GM23248 (cell line): ENCODE measurements around the gene CCDC24. TPM values are rescaled to one million over a fixed set of nuclear protein-coding genes. Genes with fewer than 3 reads are reported as not detected.

Source experiments
- DNase-seq: peaks from one replicate; pipeline ENCODE4 v3.0.0-alpha.2; 2015
- H2AFZ ChIP-seq: fragments of 200-600 bp; sonication (generic); 2 replicates; pipeline ENCODE4 v1.6.1; 2016; ENCODE audit warnings: antibody characterized with exemption
- H3F3A ChIP-seq: fragments of 200-600 bp; sonication (generic); 2 replicates; pipeline ENCODE4 v1.6.1; 2016; ENCODE audit warnings: mild to moderate bottlenecking, antibody characterized with exemption, mixed run types; ENCODE audit not compliant: insufficient read depth
- H3K27ac ChIP-seq: fragments of 200-600 bp; sonication (generic); 2 replicates; pipeline ENCODE4 v1.5.1; 2016; ENCODE audit warnings: mild to moderate bottlenecking
- H3K27me3 ChIP-seq: fragments of 200-600 bp; sonication (generic); replicated peaks from 2 replicates; pipeline ENCODE4 v1.6.1; 2016; ENCODE audit warnings: mild to moderate bottlenecking; ENCODE audit not compliant: insufficient read depth
- H3K36me3 ChIP-seq: fragments of 200-600 bp; sonication (generic); 2 replicates; pipeline ENCODE4 v1.6.1; 2016; ENCODE audit warnings: low read depth, mild to moderate bottlenecking
- H3K4me1 ChIP-seq: fragments of 200-600 bp; sonication (generic); 2 replicates; pipeline ENCODE4 v1.6.1; 2016; ENCODE audit warnings: mild to moderate bottlenecking; ENCODE audit not compliant: insufficient read depth
- H3K4me2 ChIP-seq: fragments of 200-600 bp; sonication (generic); one replicate; pipeline ENCODE4 v1.6.1; 2016; ENCODE audit warnings: mild to moderate bottlenecking; ENCODE audit not compliant: unreplicated experiment
- H3K4me3 ChIP-seq: fragments of 200-600 bp; sonication (generic); 2 replicates; pipeline ENCODE4 v1.5.1; 2016; ENCODE audit warnings: mild to moderate bottlenecking
- H3K79me2 ChIP-seq: fragments of 200-600 bp; sonication (generic); 2 replicates; pipeline ENCODE4 v1.6.1; 2016; ENCODE audit warnings: mild to moderate bottlenecking; ENCODE audit not compliant: insufficient read depth
- H3K9ac ChIP-seq: fragments of 200-600 bp; sonication (generic); 2 replicates; pipeline ENCODE4 v1.6.1; 2016; ENCODE audit warnings: mild to moderate bottlenecking
- H3K9me2 ChIP-seq: fragments of 200-600 bp; sonication (generic); 2 replicates; pipeline ENCODE4 v1.6.1; 2016; ENCODE audit warnings: mixed run types, mild to moderate bottlenecking, moderate library complexity; ENCODE audit not compliant: insufficient read depth
- H3K9me3 ChIP-seq: fragments of 200-600 bp; sonication (generic); one replicate; pipeline ENCODE4 v1.6.1; 2017; ENCODE audit warnings: low read depth
- H4K20me1 ChIP-seq: fragments of 200-600 bp; sonication (generic); 2 replicates; pipeline ENCODE4 v1.6.0; 2016; ENCODE audit not compliant: insufficient read depth
- EZH2 ChIP-seq: fragments of 200-600 bp; sonication (generic); IDR thresholded peaks from 2 replicates; pipeline ENCODE4 v1.6.1; 2018; ENCODE audit warnings: antibody characterized with exemption, mild to moderate bottlenecking; ENCODE audit not compliant: insufficient read depth, poor library complexity, severe bottlenecking
- EZH2phosphoT487 ChIP-seq: fragments of 200-600 bp; sonication (generic); IDR thresholded peaks from 2 replicates; pipeline ENCODE4 v1.6.1; 2018; ENCODE audit warnings: antibody characterized with exemption, moderate library complexity, mild to moderate bottlenecking, low read depth; ENCODE audit not compliant: insufficient read depth
- WGBS, 2 experiments: methylation state at CpG; one replicate each; pipeline ENCODE4 v1.1.6; 2015 to 2017; ENCODE audit warnings: low lambda C conversion rate in 2 of 2, low coverage in 1 of 2; ENCODE audit errors: missing lambda C conversion rate in 2 of 2; 5-methylcytosine and 5-hydroxymethylcytosine counted together
- in situ Hi-C: fragments of 300-500 bp; cut with MboI; formaldehyde crosslinking; loops from 2 replicates; pipeline ENCODE4 v1.15.0; 2020
- polyA plus RNA-seq: library from polyadenylated mRNA; unstranded; fragments of >200 nt; fragmentation: Nextera tagmentation; extraction: Ambion mirVana; gene quantifications from 2 replicates; pipeline ENCODE4 v1.2.1, GENCODE V29; 2016
- total RNA-seq: library from RNA; depleted of rRNA; stranded (reverse); fragments of >200 nt; shearing (Covaris generic); gene quantifications from 2 replicates; pipeline ENCODE4 v1.2.3, GENCODE V29; 2014

The CCDC24 gene
- total and polyA plus RNA-seq, 2 experiments from 2014 or later, result 3.1 to 4.3 TPM

DNA sequence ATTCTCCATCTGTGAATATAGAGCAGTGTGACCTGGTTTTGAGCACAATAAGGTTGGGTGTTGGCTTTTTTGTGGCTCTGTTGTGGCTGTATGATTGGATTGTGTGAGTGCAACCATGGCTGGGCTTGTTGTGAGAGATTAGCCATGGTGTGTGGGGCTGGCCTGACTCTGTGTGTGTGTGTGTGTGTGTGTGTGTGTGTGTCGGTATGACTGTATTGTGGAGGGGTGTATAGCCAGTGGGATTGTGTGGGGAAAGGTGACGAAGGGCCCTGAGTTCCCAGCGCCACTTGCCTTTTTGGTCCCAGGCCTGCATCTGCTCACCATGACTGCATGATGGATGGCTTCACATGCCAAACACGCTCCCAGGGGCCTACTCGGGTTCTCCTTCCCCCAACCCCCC, 45.8 kb downstream of the CCDC24 start:
- in situ Hi-C loops, result no loop called here
- Histone ChIP-seq H3F3A (peaks cover 30% of the 10 kb centered on the region), H3K9ac (no peak overlapping the region), H3K4me2 (no peak overlapping the region), H3K9me2 (no peaks in the 10 kb centered on the region), H3K79me2 (no peaks in the 10 kb centered on the region), H3K27ac (no peak overlapping the region), H3K27me3 (no peaks in the 10 kb centered on the region), H4K20me1 (no peaks in the 10 kb centered on the region), H3K4me1 (peaks cover 34% of the 10 kb centered on the region), H3K4me3 (no peak overlapping the region), H2AFZ (no peak overlapping the region), H3K9me3 (no peaks in the 10 kb centered on the region), H3K36me3 (no peaks in the 10 kb centered on the region)
- 52 to 55% methylated on average over 5 of the region's 5 CpGs for WGBS, 2 experiments
- no peak for TF ChIP-seq EZH2
- no peak for TF ChIP-seq EZH2phosphoT487
- DNase-seq, result no peak

DNA sequence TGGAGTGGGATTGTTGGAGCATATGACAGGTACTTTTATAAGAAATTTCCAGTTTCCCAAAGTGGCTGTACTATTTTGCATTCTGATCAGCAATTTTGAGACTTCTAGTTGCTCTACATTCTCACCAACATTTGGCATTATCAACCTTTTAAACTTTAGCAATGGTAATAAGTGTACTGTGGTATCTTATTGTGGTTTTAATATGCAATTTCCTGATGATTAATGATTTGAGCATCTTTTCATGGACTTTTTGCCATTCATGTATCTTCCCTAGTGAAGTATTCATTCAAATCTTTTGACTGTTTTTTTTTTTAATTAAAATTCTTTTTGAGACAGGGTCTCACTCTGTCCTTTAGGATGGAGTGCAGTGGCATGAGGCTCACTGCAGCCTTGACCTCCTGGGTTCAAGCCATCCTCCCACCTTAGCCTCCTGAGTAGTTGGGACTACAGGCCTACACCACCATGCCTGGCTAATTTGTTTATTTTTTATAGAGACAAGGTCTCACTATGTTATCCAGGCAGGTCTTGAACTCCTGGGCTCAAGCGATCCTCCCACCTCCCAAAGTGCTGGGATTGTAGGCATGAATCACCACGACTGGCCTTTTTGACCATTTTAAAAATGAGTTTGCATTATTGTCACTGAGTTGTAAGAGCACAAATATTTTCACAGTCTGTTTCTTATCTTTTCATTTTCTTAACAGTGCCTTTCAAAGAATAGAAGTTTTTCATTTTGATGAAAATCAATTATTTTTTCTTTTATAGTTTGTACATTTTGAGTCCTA, 47.7 kb downstream of the CCDC24 start:
- peak; percentile 61 for DNase-seq
- in situ Hi-C loops, result no loop called here
- 37 to 44% methylated on average over 2 of the region's 2 CpGs for WGBS, 2 experiments
- H4K20me1 ChIP-seq, result no peaks in the 10 kb centered on the region
- no peaks in the 10 kb centered on the region for H3K36me3 ChIP-seq
- H3K4me3 ChIP-seq, result no peak overlapping the region
- no peaks in the 10 kb centered on the region for H3K79me2 ChIP-seq
- no peaks in the 10 kb centered on the region for H3K9me3 ChIP-seq
- peaks cover 37% of the 10 kb centered on the region for H3K4me1 ChIP-seq
- peak overlapping the region; percentile 44; the same call in 1 of the 2 replicates for H3K9ac ChIP-seq
- H2AFZ ChIP-seq, result peak overlapping the region; percentile 5; the same call in 1 of the 2 replicates
- H3K27ac ChIP-seq, result peak overlapping the region; percentile 82
- H3K9me2 ChIP-seq, result no peaks in the 10 kb centered on the region
- H3F3A ChIP-seq, result peaks cover 30% of the 10 kb centered on the region
- H3K4me2 ChIP-seq, result peak overlapping the region; percentile 45
- H3K27me3 ChIP-seq, result no peaks in the 10 kb centered on the region
- no peak for TF ChIP-seq EZH2
- no peak for TF ChIP-seq EZH2phosphoT487

DNA sequence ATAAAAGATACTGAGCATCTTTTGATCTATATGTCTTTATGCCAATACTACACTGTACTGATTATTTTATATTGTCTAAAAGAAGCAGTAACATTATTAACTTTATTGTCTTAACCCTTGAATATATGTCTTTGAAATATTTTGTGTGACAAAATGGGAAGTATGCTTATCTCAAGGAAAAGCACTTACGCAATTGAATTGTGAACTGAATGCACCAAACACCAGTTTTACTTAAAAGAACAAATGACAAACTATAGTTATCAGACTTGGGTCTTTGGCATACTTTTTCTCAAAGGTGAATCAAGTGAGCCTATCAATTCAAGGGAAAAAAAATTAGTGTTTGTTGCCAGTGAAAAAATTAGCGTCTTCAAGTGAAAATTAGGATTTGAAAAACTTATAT, 49.0 kb downstream of the CCDC24 start:
- no peaks in the 10 kb centered on the region for H4K20me1 ChIP-seq

DNA sequence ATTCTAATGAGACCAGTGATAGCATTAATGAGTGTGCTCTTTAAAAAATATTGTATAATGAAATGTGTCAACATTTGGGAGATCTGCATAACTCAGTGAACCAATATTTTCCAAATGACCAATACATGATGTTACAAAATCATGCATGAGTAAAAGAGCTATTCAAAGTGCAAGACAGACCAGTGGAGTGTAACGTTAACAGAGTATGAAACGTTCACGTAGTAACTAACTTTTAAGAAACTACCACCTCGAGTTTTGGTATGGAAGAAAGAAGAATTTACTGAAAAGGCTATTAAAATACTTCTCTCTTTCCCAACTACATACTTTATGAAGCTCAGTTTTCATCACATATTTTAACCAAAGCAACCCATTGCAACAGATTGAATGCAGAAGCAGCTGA, 49.4 kb downstream of the CCDC24 start:
- Histone ChIP-seq H3K79me2 (no peaks in the 10 kb centered on the region), H4K20me1 (no peaks in the 10 kb centered on the region), H3K27me3 (no peaks in the 10 kb centered on the region), H3K4me2 (peak overlapping the region; percentile 9), H2AFZ (no peak overlapping the region), H3K4me1 (peaks cover 37% of the 10 kb centered on the region), H3K4me3 (no peak overlapping the region), H3K9me3 (no peaks in the 10 kb centered on the region), H3K27ac (peak overlapping the region; percentile 25), H3K36me3 (no peaks in the 10 kb centered on the region), H3K9ac (no peak overlapping the region), H3K9me2 (no peaks in the 10 kb centered on the region), H3F3A (peaks cover 30% of the 10 kb centered on the region)
- TF ChIP-seq EZH2, result no peak
- no peak for TF ChIP-seq EZH2phosphoT487
- in situ Hi-C loops, result no loop called here
- peak; percentile 72 for DNase-seq
- 39 to 48% methylated on average over 4 of the region's 4 CpGs for WGBS, 2 experiments

More for the DNA sequence above, 49.0 kb downstream of the CCDC24 start:
- H3F3A ChIP-seq, result peaks cover 30% of the 10 kb centered on the region
- DNase-seq, result no peak
- H3K4me3 ChIP-seq, result no peak overlapping the region
- H3K4me2 ChIP-seq, result no peak overlapping the region
- 97% methylated on average over 2 of the region's 2 CpGs for WGBS, 2 experiments
- H3K4me1 ChIP-seq, result peaks cover 42% of the 10 kb centered on the region
- H3K36me3 ChIP-seq, result no peaks in the 10 kb centered on the region
- H3K79me2 ChIP-seq, result no peaks in the 10 kb centered on the region
- no peak overlapping the region for H3K9ac ChIP-seq
- H3K9me3 ChIP-seq, result no peaks in the 10 kb centered on the region
- H3K27ac ChIP-seq, result peak overlapping the region; percentile 25; the same call in 1 of the 2 replicates
- H3K9me2 ChIP-seq, result no peaks in the 10 kb centered on the region
- H3K27me3 ChIP-seq, result no peaks in the 10 kb centered on the region
- in situ Hi-C loops, result no loop called here
- H2AFZ ChIP-seq, result no peak overlapping the region
- TF ChIP-seq EZH2, result no peak
- TF ChIP-seq EZH2phosphoT487, result no peak
